Measurements from ENCODE around the gene SMAD4. TPM values are rescaled to one million over a fixed set of nuclear protein-coding genes. Genes with fewer than 3 reads are reported as not detected.

SMAD4 gene
- total RNA-seq, 4 donors from 2014 or later = 163 to 305 (median 250) TPM

- Histone ChIP-seq H3K9me3 (no peaks in the 10 kb centered on the region), H3K4me1 (peaks cover 20 to 26% of the 10 kb centered on the region in 2 donors), H3K4me3 (replicated peaks in 1 of 3) (no peak overlapping the region), H3K36me3 (peaks cover 0 to 11% of the 10 kb centered on the region in 2 donors), H3K27ac (no peak overlapping the region), H3K27me3 (no peaks in the 10 kb centered on the region)
- intact Hi-C loops (cut with DNase I) = no loop called here
- WGBS, 2 donors = 97 to 98% methylated on average over 2 of the region's 2 CpGs
- TF ChIP-seq POLR2A (IDR thresholded peaks at IDR 0.05) = no peak
- TF ChIP-seq CTCF (IDR thresholded peaks at IDR 0.05) = no peak
- no peak for DNase-seq
Measured at GRCh38 chr18:51049137-51049536, 19.1 kb downstream of the SMAD4 start.

- no peak for TF ChIP-seq POLR2A (IDR thresholded peaks at IDR 0.05)
- TF ChIP-seq CTCF (IDR thresholded peaks at IDR 0.05) = peak; percentile 46 to 80 (median 72)
- no peaks in the 10 kb centered on the region for H3K9me3 ChIP-seq
- WGBS, 2 donors = 42 to 49% methylated on average over 2 of the region's 2 CpGs
- no peaks in the 10 kb centered on the region for H3K27me3 ChIP-seq
- H3K4me1 ChIP-seq = peaks cover 11 to 12% of the 10 kb centered on the region in 2 donors
- intact Hi-C loops (cut with DNase I) = no loop called here
- H3K27ac ChIP-seq = no peak overlapping the region
- no peak overlapping the region for H3K4me3 ChIP-seq (replicated peaks in 1 of 3)
- peaks cover 0 to 11% of the 10 kb centered on the region in 2 donors for H3K36me3 ChIP-seq
- DNase-seq = no peak
Measured at GRCh38 chr18:51051105-51051712, 21.2 kb downstream of the SMAD4 start.

GRCh38 chr18:51053814-51054213, 23.8 kb downstream of the SMAD4 start:
- H3K27me3 ChIP-seq = no peaks in the 10 kb centered on the region
- H3K9me3 ChIP-seq = no peaks in the 10 kb centered on the region
- intact Hi-C loops (cut with DNase I) = no loop called here
- H3K27ac ChIP-seq = peak overlapping the region in 2 of 3 donors; percentile 38 to 52
- H3K36me3 ChIP-seq = peaks cover 9 to 11% of the 10 kb centered on the region in 2 donors
- no peak for DNase-seq
- H3K4me3 ChIP-seq (replicated peaks in 1 of 3) = no peak overlapping the region
- peaks cover 11% of the 10 kb centered on the region in 2 donors for H3K4me1 ChIP-seq
- TF ChIP-seq CTCF (IDR thresholded peaks at IDR 0.05) = no peak
- TF ChIP-seq POLR2A (IDR thresholded peaks at IDR 0.05) = no peak

- Histone ChIP-seq H3K27me3 (no peaks in the 10 kb centered on the region), H3K4me3 (replicated peaks in 1 of 3) (no peak overlapping the region), H3K9me3 (no peaks in the 10 kb centered on the region), H3K27ac (peak overlapping the region in 2 of 3 donors; percentile 38 to 52), H3K36me3 (peaks cover 3 to 19% of the 10 kb centered on the region in 2 donors), H3K4me1 (peaks cover 11% of the 10 kb centered on the region in 2 donors)
- WGBS, 2 donors = 90 to 95% methylated on average over 3 of the region's 3 CpGs
- no peak for DNase-seq
- intact Hi-C loops (cut with DNase I) = no loop called here
- TF ChIP-seq POLR2A (IDR thresholded peaks at IDR 0.05) = no peak
- TF ChIP-seq CTCF (IDR thresholded peaks at IDR 0.05) = no peak
Measured at GRCh38 chr18:51054764-51055163, 24.8 kb downstream of the SMAD4 start.

- no peak overlapping the region for H3K27ac ChIP-seq
- H3K9me3 ChIP-seq = no peaks in the 10 kb centered on the region
- peaks cover 17 to 19% of the 10 kb centered on the region in 2 donors for H3K36me3 ChIP-seq
- no peak for DNase-seq
- no peaks in the 10 kb centered on the region for H3K27me3 ChIP-seq
- H3K4me1 ChIP-seq = peaks cover 0 to 7% of the 10 kb centered on the region in 2 donors
- TF ChIP-seq CTCF (IDR thresholded peaks at IDR 0.05) (no peak), POLR2A (IDR thresholded peaks at IDR 0.05) (no peak)
- WGBS, 2 donors = 72 to 96% methylated on average over 3 of the region's 3 CpGs
- H3K4me3 ChIP-seq (replicated peaks in 1 of 3) = no peak overlapping the region
- intact Hi-C loops (cut with DNase I) = no loop called here
Measured at GRCh38 chr18:51059969-51060368, 30.0 kb downstream of the SMAD4 start.
